SU-DHL-6 (cell line): Measurements from ENCODE around the gene CARD18.

Experiments
- H2AFZ ChIP-seq: fragments of 200-600 bp; sonication (generic); 2 replicates; pipeline ENCODE4 v1.6.1; 2014; ENCODE audit warnings: low read depth, mild to moderate bottlenecking, moderate library complexity, mixed read lengths, antibody characterized with exemption, low read length; ENCODE audit not compliant: severe bottlenecking
- H3F3A ChIP-seq: fragments of 200-600 bp; shearing (Covaris generic); 2 replicates; pipeline ENCODE4 v1.6.0; 2016; ENCODE audit warnings: antibody characterized with exemption, mild to moderate bottlenecking; ENCODE audit not compliant: insufficient read depth
- H3K27ac ChIP-seq: fragments of 200-600 bp; sonication (generic); 2 replicates; pipeline ENCODE4 v1.5.1; 2016; ENCODE audit warnings: low read depth, mild to moderate bottlenecking, low read length, moderate library complexity, mixed read lengths
- H3K27me3 ChIP-seq: fragments of 200-600 bp; sonication (generic), shearing (Covaris generic); 2 replicates; pipeline ENCODE4 v1.6.0; 2014; ENCODE audit warnings: mild to moderate bottlenecking, low read length
- H3K36me3 ChIP-seq: fragments of 200-600 bp; sonication (generic); 2 replicates; pipeline ENCODE4 v1.6.1; 2014; ENCODE audit warnings: mild to moderate bottlenecking, low read length, mixed read lengths
- H3K4me2 ChIP-seq: fragments of 300-600, 200-600 bp; shearing (Covaris generic), sonication (generic); 2 replicates; pipeline ENCODE4 v1.6.0; 2014; ENCODE audit warnings: low read length, low read depth, mild to moderate bottlenecking; ENCODE audit not compliant: poor library complexity, severe bottlenecking
- H3K4me3 ChIP-seq: fragments of 200-600 bp; sonication (generic); 2 replicates; pipeline ENCODE4 v1.5.1; 2014; ENCODE audit warnings: antibody characterized with exemption, low read length, mild to moderate bottlenecking, mixed read lengths; ENCODE audit not compliant: insufficient read depth, poor library complexity, severe bottlenecking
- H3K79me2 ChIP-seq: fragments of 200-600 bp; sonication (generic); 2 replicates; pipeline ENCODE4 v1.6.1; 2014; ENCODE audit warnings: mild to moderate bottlenecking, low read length, moderate library complexity; ENCODE audit not compliant: insufficient read depth
- H3K9ac ChIP-seq: fragments of 200-600 bp; sonication (generic); 2 replicates; pipeline ENCODE4 v1.7.0; 2014; ENCODE audit warnings: mild to moderate bottlenecking, low read length
- H3K9me2 ChIP-seq: fragments of 200-600 bp; sonication (generic); replicated peaks from 2 replicates; pipeline ENCODE4 v1.6.1; 2014; ENCODE audit warnings: low read length; ENCODE audit not compliant: insufficient read depth
- H3K9me3 ChIP-seq: fragments of 200-600 bp; sonication (generic); 2 replicates; pipeline ENCODE4 v1.6.1; 2014; ENCODE audit warnings: low read length, mixed read lengths; ENCODE audit not compliant: insufficient read depth
- H4K20me1 ChIP-seq: fragments of 200-600 bp; sonication (generic); 2 replicates; pipeline ENCODE4 v1.6.1; 2014; ENCODE audit warnings: low read depth, mild to moderate bottlenecking, antibody characterized with exemption, low read length, moderate library complexity, mixed read lengths
- CTCF ChIP-seq: fragments of 200-600 bp; sonication (generic); IDR thresholded peaks from one replicate; pipeline ENCODE4 v1.5.1; 2017; ENCODE audit warnings: antibody characterized with exemption, mild to moderate bottlenecking, low read length, moderate library complexity; ENCODE audit not compliant: insufficient read depth, poor library complexity, severe bottlenecking
- EZH2phosphoT487 ChIP-seq: fragments of 200-600 bp; sonication (generic), shearing (Covaris generic); conservative IDR thresholded peaks from 2 replicates; pipeline ENCODE4 v1.6.1; 2018; ENCODE audit warnings: mild to moderate bottlenecking, antibody characterized with exemption, low read length, moderate library complexity, mixed read lengths

Gene CARD18

GRCh38 chr11:105181521-105181920, 42.0 kb upstream of the CARD18 start:
- Histone ChIP-seq H3K27me3 (no peaks in the 10 kb centered on the region), H3K27ac (no peak overlapping the region), H3K79me2 (no peaks in the 10 kb centered on the region), H3K4me2 (no peak overlapping the region), H3K9me2 (no peaks in the 10 kb centered on the region), H4K20me1 (no peaks in the 10 kb centered on the region), H3K4me3 (no peak overlapping the region), H3F3A (no peaks in the 10 kb centered on the region), H3K9me3 (no peaks in the 10 kb centered on the region), H3K9ac (no peak overlapping the region), H3K36me3 (no peaks in the 10 kb centered on the region), H2AFZ (no peak overlapping the region)
- TF ChIP-seq CTCF, result no peak
- no peak for TF ChIP-seq EZH2phosphoT487

GRCh38 chr11:105181100-105181499, 41.5 kb upstream of the CARD18 start:
- no peak overlapping the region for H3K9ac ChIP-seq
- no peak overlapping the region for H3K27ac ChIP-seq
- H3K9me2 ChIP-seq, result no peaks in the 10 kb centered on the region
- no peaks in the 10 kb centered on the region for H3K27me3 ChIP-seq
- no peak overlapping the region for H2AFZ ChIP-seq
- no peaks in the 10 kb centered on the region for H3K9me3 ChIP-seq
- H3F3A ChIP-seq, result no peaks in the 10 kb centered on the region
- no peak overlapping the region for H3K4me3 ChIP-seq
- H3K36me3 ChIP-seq, result no peaks in the 10 kb centered on the region
- no peak overlapping the region for H3K4me2 ChIP-seq
- no peaks in the 10 kb centered on the region for H3K79me2 ChIP-seq
- no peaks in the 10 kb centered on the region for H4K20me1 ChIP-seq
- TF ChIP-seq EZH2phosphoT487, result no peak
- TF ChIP-seq CTCF, result no peak

DNA sequence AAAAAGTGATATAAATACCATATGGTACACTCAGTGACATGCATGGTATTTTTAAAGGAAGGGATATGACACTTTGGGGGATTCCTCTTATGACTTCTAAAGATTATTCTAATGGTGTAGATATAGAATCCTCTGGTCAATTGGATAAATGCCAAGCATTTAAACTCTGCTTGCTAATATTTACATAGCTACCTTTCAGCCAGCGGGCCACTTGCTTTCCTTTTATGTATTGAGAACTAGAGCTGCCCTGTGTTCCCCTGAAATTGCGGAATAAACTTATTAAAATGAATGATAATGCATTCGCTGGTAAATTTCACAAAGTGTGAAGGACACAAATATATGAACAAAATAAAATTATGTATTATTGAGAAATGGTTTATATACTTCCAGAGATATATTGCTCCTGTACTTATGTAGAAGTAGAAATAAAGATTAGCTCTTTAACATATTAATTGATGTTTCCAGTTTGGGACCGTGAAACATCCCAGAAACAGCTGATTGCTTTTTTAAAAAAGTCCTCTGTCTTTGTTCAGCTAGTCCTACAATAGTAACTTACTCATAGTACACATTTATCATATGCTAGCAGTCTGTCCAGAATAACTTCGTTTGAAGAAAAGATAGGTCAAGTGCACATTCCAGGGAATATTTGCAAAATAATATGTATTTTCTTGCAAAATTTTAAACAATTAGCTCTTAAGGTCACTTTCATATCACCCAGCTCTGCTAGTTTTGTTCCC, 40.1 kb upstream of the CARD18 start:
- no peak overlapping the region for H3K27ac ChIP-seq
- H3K9me2 ChIP-seq, result no peaks in the 10 kb centered on the region
- no peaks in the 10 kb centered on the region for H3K9me3 ChIP-seq
- H3K79me2 ChIP-seq, result no peaks in the 10 kb centered on the region
- H3K4me2 ChIP-seq, result no peak overlapping the region
- no peak for TF ChIP-seq EZH2phosphoT487
- TF ChIP-seq CTCF, result no peak
- H3K36me3 ChIP-seq, result no peaks in the 10 kb centered on the region
- no peaks in the 10 kb centered on the region for H4K20me1 ChIP-seq
- no peak overlapping the region for H3K9ac ChIP-seq
- no peaks in the 10 kb centered on the region for H3K27me3 ChIP-seq
- H2AFZ ChIP-seq, result no peak overlapping the region
- H3K4me3 ChIP-seq, result no peak overlapping the region
- H3F3A ChIP-seq, result no peaks in the 10 kb centered on the region
